ENCODE results near the gene SETSIP.

DNA sequence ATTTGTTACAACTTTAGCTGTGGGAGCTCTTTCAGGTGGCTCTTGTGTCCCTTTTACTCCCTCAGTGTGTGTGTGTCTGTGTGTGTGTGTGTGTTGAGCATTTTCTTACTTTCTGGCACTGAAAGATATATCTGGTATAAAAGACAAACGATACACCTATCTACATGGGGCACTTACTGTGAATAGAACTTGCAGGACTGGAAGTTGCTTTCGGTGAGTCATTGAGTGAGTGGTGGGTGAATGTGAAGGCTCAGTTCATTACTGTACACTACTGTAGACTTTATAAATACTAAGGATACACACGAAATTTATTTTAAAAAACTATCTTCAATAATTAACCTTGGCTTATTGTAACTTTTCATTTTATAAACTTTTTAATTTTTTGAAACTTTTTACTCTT lies 43.6 kb upstream of the SETSIP start:
- TF ChIP-seq, protein P1, sequence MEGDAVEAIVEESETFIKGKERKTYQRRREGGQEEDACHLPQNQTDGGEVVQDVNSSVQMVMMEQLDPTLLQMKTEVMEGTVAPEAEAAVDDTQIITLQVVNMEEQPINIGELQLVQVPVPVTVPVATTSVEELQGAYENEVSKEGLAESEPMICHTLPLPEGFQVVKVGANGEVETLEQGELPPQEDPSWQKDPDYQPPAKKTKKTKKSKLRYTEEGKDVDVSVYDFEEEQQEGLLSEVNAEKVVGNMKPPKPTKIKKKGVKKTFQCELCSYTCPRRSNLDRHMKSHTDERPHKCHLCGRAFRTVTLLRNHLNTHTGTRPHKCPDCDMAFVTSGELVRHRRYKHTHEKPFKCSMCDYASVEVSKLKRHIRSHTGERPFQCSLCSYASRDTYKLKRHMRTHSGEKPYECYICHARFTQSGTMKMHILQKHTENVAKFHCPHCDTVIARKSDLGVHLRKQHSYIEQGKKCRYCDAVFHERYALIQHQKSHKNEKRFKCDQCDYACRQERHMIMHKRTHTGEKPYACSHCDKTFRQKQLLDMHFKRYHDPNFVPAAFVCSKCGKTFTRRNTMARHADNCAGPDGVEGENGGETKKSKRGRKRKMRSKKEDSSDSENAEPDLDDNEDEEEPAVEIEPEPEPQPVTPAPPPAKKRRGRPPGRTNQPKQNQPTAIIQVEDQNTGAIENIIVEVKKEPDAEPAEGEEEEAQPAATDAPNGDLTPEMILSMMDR (optimal IDR thresholded peaks at IDR 0.05 in 1 of 3, IDR thresholded peaks at IDR 0.05 in 1 of 3, conservative IDR thresholded peaks at IDR 0.05 in 1 of 3; ENCODE audit: extremely low read depth in 1 of 3, insufficient read depth in 2 of 3, low read length in 3 of 3) = no peak
- TF ChIP-seq EZH2 (IDR thresholded peaks at IDR 0.05; ENCODE audit: low read length) = no peak

Data from keratinocyte (primary cell).